Left hindlimb (tissue), 1 donor: Measurements from ENCODE around the gene CD300C.
A peak's percentile ranks its signal among the peaks of the same experiment; 100 is the strongest.
"Not testable (repeated sequence)": the region's sequence is repeated elsewhere in the genome, so short reads cannot be mapped to it uniquely, and the experiment has no call there.

Source experiments
- DNase-seq: peaks from one replicate; pipeline ENCODE4 v3.0.0-alpha.2; 2018

Gene CD300C

GRCh38 chr17:74561586-74561985 lies 15.7 kb upstream of the CD300C start:
- DNase-seq, result no peak

- no peak for DNase-seq
Observed at GRCh38 chr17:74558882-74559519, 13.1 kb upstream of the CD300C start.

GRCh38 chr17:74558402-74558801 lies 12.5 kb upstream of the CD300C start:
- not testable (repeated sequence) for DNase-seq

- no peak for DNase-seq
Observed at GRCh38 chr17:74555427-74555940, 9.6 kb upstream of the CD300C start.

- no peak for DNase-seq
Observed at GRCh38 chr17:74554909-74555308, 9.0 kb upstream of the CD300C start.

- DNase-seq, result no peak
Observed at GRCh38 chr17:74552037-74552436, 6.1 kb upstream of the CD300C start.

- no peak for DNase-seq
Observed at GRCh38 chr17:74550602-74551001, 4.7 kb upstream of the CD300C start.

- DNase-seq, result no peak
Observed at GRCh38 chr17:74549343-74549742, 3.4 kb upstream of the CD300C start.

- no peak for DNase-seq
Observed at GRCh38 chr17:74547736-74548135, 1.8 kb upstream of the CD300C start.

GRCh38 chr17:74547264-74547663 lies 1.3 kb upstream of the CD300C start:
- DNase-seq, result no peak

- no peak for DNase-seq
Observed at GRCh38 chr17:74546586-74546985, 671 bp upstream of the CD300C start.

GRCh38 chr17:74544991-74545842 lies 698 bp downstream of the CD300C start:
- DNase-seq, result no peak

- no peak for DNase-seq
Observed at GRCh38 chr17:74543891-74544760, 1.8 kb downstream of the CD300C start.

- DNase-seq, result no peak
Observed at GRCh38 chr17:74543406-74543805, 2.5 kb downstream of the CD300C start.

- DNase-seq, result peak; percentile 4
Observed at GRCh38 chr17:74542727-74543383, 3.1 kb downstream of the CD300C start.

GRCh38 chr17:74542166-74542565 lies 3.7 kb downstream of the CD300C start:
- DNase-seq, result no peak

- peak; percentile 15 for DNase-seq
Observed at GRCh38 chr17:74541176-74542111, 4.5 kb downstream of the CD300C start.

GRCh38 chr17:74539281-74539820 lies 6.6 kb downstream of the CD300C start:
- DNase-seq, result peak; percentile 8

GRCh38 chr17:74536890-74537289 lies 9.0 kb downstream of the CD300C start:
- DNase-seq, result no peak

- DNase-seq, result no peak
Observed at GRCh38 chr17:74532115-74532514, 13.8 kb downstream of the CD300C start.

- DNase-seq, result no peak
Observed at GRCh38 chr17:74531231-74531761, 14.6 kb downstream of the CD300C start, which contains the start of gene CD300LB. Gene CD300LB (minus strand): TSS chr17:74531475. CDS start chr17:74531350, 125 bp downstream.
